OCI-LY7 (cell line): ENCODE data around the gene DGCR2. TPM values are rescaled to one million over a fixed set of nuclear protein-coding genes. Genes with fewer than 3 reads are reported as not detected.

Experiments used
- BruUV-seq: library from RNA; stranded (reverse); fragments of 400-500 nt; replicated peaks from 2 replicates; lab custom pipeline; 2021; lab: Mats Ljungman, UMichigan
- CTCF ChIA-PET: fragments of 300-600 bp; sonication (Branson Sonifier 250); formaldehyde crosslinking; loops from one replicate; lab custom pipeline; 2022; ENCODE audit warnings: antibody characterized with exemption; ENCODE audit not compliant: unreplicated experiment; lab: Charles Lee
- POLR2A ChIA-PET: fragments of 300-600 bp; sonication (Branson Sonifier 250); formaldehyde crosslinking; loops from one replicate; lab custom pipeline; 2022; ENCODE audit warnings: antibody characterized with exemption; lab: Charles Lee
- DNase-seq: peaks from one replicate; pipeline ENCODE4 v3.0.0-alpha.2; 2015; ENCODE audit warnings: low spot score
- H2AFZ ChIP-seq: fragments of 200-600 bp; sonication (generic), shearing (Covaris generic); 2 replicates; pipeline ENCODE4 v1.6.1; 2014; ENCODE audit warnings: mild to moderate bottlenecking, antibody characterized with exemption, low read length, moderate library complexity
- H3K27ac ChIP-seq: fragments of 200-600 bp; sonication (generic); 2 replicates; pipeline ENCODE4 v1.5.1; 2014; ENCODE audit warnings: mixed run types, low read depth, mild to moderate bottlenecking, moderate library complexity, low read length, inconsistent platforms; ENCODE audit not compliant: poor library complexity, severe bottlenecking
- H3K36me3 ChIP-seq: fragments of 200-600 bp; sonication (generic); 2 replicates; pipeline ENCODE4 v1.6.1; 2014; ENCODE audit warnings: mild to moderate bottlenecking, antibody characterized with exemption, low read length, moderate library complexity, mixed read lengths; ENCODE audit not compliant: insufficient read depth
- H3K4me1 ChIP-seq: fragments of 200-600 bp; sonication (generic); 2 replicates; pipeline ENCODE4 v1.5.1; 2014; ENCODE audit warnings: mild to moderate bottlenecking, low read length; ENCODE audit not compliant: insufficient read depth, poor library complexity, severe bottlenecking
- H3K4me2 ChIP-seq: fragments of 200-600 bp; sonication (generic); 2 replicates; pipeline ENCODE4 v1.6.1; 2014; ENCODE audit warnings: mild to moderate bottlenecking, low read length
- H3K4me3 ChIP-seq: fragments of 200-600 bp; sonication (generic); 2 replicates; pipeline ENCODE4 v1.5.1; 2014; ENCODE audit warnings: mild to moderate bottlenecking, low read depth, low read length; ENCODE audit not compliant: poor library complexity, severe bottlenecking
- H3K79me2 ChIP-seq: fragments of 200-600 bp; sonication (generic); 2 replicates; pipeline ENCODE4 v1.6.1; 2016; ENCODE audit warnings: low read depth, mild to moderate bottlenecking, low read length, moderate library complexity, mixed read lengths; ENCODE audit not compliant: insufficient read depth
- H3K9me2 ChIP-seq: fragments of 200-600 bp; sonication (generic); 2 replicates; pipeline ENCODE4 v1.6.1; 2016; ENCODE audit warnings: mild to moderate bottlenecking, low read length, mixed read lengths; ENCODE audit not compliant: insufficient read depth
- H3K9me3 ChIP-seq: fragments of 200-600 bp; sonication (generic); 2 replicates; pipeline ENCODE4 v1.6.1; 2014; ENCODE audit warnings: mild to moderate bottlenecking, mixed run types, low read length, mixed read lengths
- H4K20me1 ChIP-seq: fragments of 200-600 bp; sonication (generic); 2 replicates; pipeline ENCODE4 v1.6.1; 2014; ENCODE audit warnings: mild to moderate bottlenecking, antibody characterized with exemption, low read length, moderate library complexity, mixed read lengths; ENCODE audit not compliant: insufficient read depth
- CTCF ChIP-seq: fragments of 200-600 bp; sonication (generic); conservative IDR thresholded peaks from 2 replicates; pipeline ENCODE4 v1.5.1; 2014; ENCODE audit warnings: mild to moderate bottlenecking, antibody characterized with exemption, low read length, moderate library complexity, mixed read lengths
- EZH2phosphoT487 ChIP-seq: fragments of 200-600 bp; sonication (generic); IDR thresholded peaks from 2 replicates; pipeline ENCODE4 v1.6.1; 2018; ENCODE audit warnings: low read depth, borderline replicate concordance, mild to moderate bottlenecking, mixed run types, antibody characterized with exemption, low read length, moderate library complexity, mixed read lengths
- intact Hi-C: fragments of 100-400 bp; cut with micrococcal nuclease; formaldehyde crosslinking; loops from one replicate; pipeline ENCODE4 v1.10.0; 2022; ENCODE audit not compliant: unreplicated experiment
- total RNA-seq, 2 experiments: library from RNA; depleted of rRNA in 1 of 2; stranded (reverse); fragments of >200 nt in 1 of 2; shearing (Covaris generic) in 1 of 2; gene quantifications; 2 replicates each; pipeline ENCODE4 v1.2.3, GENCODE V29; 2014 to 2022

The DGCR2 gene
- total RNA-seq, 2 experiments from 2014 or later, result 27.6 to 29.7 TPM

GRCh38 chr22:19134176-19134831 lies 12.1 kb upstream of the DGCR2 start:
- H3K4me3 ChIP-seq, result no peak overlapping the region
- intact Hi-C loops, result no loop called here
- CTCF ChIA-PET, result no interaction called here

GRCh38 chr22:19133561-19133960 lies 11.3 kb upstream of the DGCR2 start:
- TF ChIP-seq CTCF, result no peak
- no peak for TF ChIP-seq EZH2phosphoT487
- no peaks in the 10 kb centered on the region for H3K79me2 ChIP-seq
- H3K4me2 ChIP-seq, result no peak overlapping the region
- H4K20me1 ChIP-seq, result no peaks in the 10 kb centered on the region
- peaks cover 10% of the 10 kb centered on the region for H3K4me1 ChIP-seq
- BruUV-seq, result no TSS peak
- no peaks in the 10 kb centered on the region for H3K9me2 ChIP-seq
- H3K27ac ChIP-seq, result no peak overlapping the region
- ChIA-PET POLR2A (interaction anchor here (0.9 kb wide), 1 partner anchor 34 kb away, joined by 3 read pairs; no protein-coding TSS in a partner anchor), CTCF (no interaction called here)
- H2AFZ ChIP-seq, result no peak overlapping the region
- no peaks in the 10 kb centered on the region for H3K9me3 ChIP-seq
- DNase-seq, result no peak
- intact Hi-C loops, result no loop called here
- peaks cover 46% of the 10 kb centered on the region for H3K36me3 ChIP-seq
- H3K4me3 ChIP-seq, result no peak overlapping the region

More at GRCh38 chr22:19134176-19134831, 12.1 kb upstream of the DGCR2 start:
- peaks cover 54% of the 10 kb centered on the region for H3K36me3 ChIP-seq
- BruUV-seq, result no TSS peak
- POLR2A ChIA-PET, result interaction anchor here (0.9 kb wide), 1 partner anchor 33 kb away, joined by 3 read pairs; no protein-coding TSS in a partner anchor
- H3K9me3 ChIP-seq, result no peaks in the 10 kb centered on the region
- TF ChIP-seq CTCF, result no peak
- no peak for TF ChIP-seq EZH2phosphoT487
- H3K4me2 ChIP-seq, result no peak overlapping the region
- H3K79me2 ChIP-seq, result no peaks in the 10 kb centered on the region
- no peaks in the 10 kb centered on the region for H3K9me2 ChIP-seq
- peaks cover 5% of the 10 kb centered on the region for H3K4me1 ChIP-seq
- no peak overlapping the region for H2AFZ ChIP-seq
- no peaks in the 10 kb centered on the region for H4K20me1 ChIP-seq
- DNase-seq, result no peak
- no peak overlapping the region for H3K27ac ChIP-seq

GRCh38 chr22:19132693-19133400 lies 10.6 kb upstream of the DGCR2 start:
- Histone ChIP-seq H4K20me1 (no peaks in the 10 kb centered on the region), H3K9me3 (no peaks in the 10 kb centered on the region), H3K36me3 (peaks cover 40% of the 10 kb centered on the region), H3K27ac (no peak overlapping the region), H3K4me3 (no peak overlapping the region), H3K9me2 (no peaks in the 10 kb centered on the region), H3K4me2 (no peak overlapping the region), H3K79me2 (no peaks in the 10 kb centered on the region), H2AFZ (no peak overlapping the region), H3K4me1 (peaks cover 10% of the 10 kb centered on the region)
- DNase-seq, result no peak
- POLR2A ChIA-PET, result interaction anchor here (0.9 kb wide), 1 partner anchor 34 kb away, joined by 3 read pairs; no protein-coding TSS in a partner anchor
- intact Hi-C loops, result no loop called here
- TF ChIP-seq CTCF, result no peak
- TF ChIP-seq EZH2phosphoT487, result no peak
- CTCF ChIA-PET, result no interaction called here
- BruUV-seq, result no TSS peak
